GM21367 (cell line): ENCODE data around the gene TRIM65.

ENCODE experiments used
- ATAC-seq: cut with Tn5 transposase; IDR thresholded peaks from one replicate; pipeline ENCODE4 v1.9.1; 2021; ENCODE audit not compliant: unreplicated experiment

Gene TRIM65

GRCh38 chr17:75839942-75840798 lies 56.6 kb downstream of the TRIM65 start:
- ATAC-seq, result no peak
